Activated T-helper 17 cell treated with anti-CD3 and anti-CD28 coated beads, Interleukin-2, amount 50 U/mL, for 72 hours (primary cell): ENCODE measurements around the gene MLLT3. TPM values are rescaled to one million over a fixed set of nuclear protein-coding genes. Genes with fewer than 3 reads are reported as not detected.

ENCODE experiments used
- ATAC-seq: fragments of 150-1000 bp; cut with Tn5 transposase; replicated peaks from 2 replicates; pipeline ENCODE4 v1.10.0; 2021; ENCODE audit warnings: mild to moderate bottlenecking, moderate library complexity
- H3K27ac Mint-ChIP-seq: one replicate; pipeline ENCODE4 v1.8.0; 2022; ENCODE audit warnings: mixed read lengths
- H3K27me3 Mint-ChIP-seq: one replicate; pipeline ENCODE4 v1.8.0; 2022; ENCODE audit warnings: mixed read lengths
- H3K36me3 Mint-ChIP-seq: one replicate; pipeline ENCODE4 v1.8.0; 2022; ENCODE audit warnings: low read depth, mild to moderate bottlenecking, mixed read lengths
- H3K4me1 Mint-ChIP-seq: one replicate; pipeline ENCODE4 v1.8.0; 2022; ENCODE audit warnings: mixed read lengths
- H3K4me3 Mint-ChIP-seq: one replicate; pipeline ENCODE4 v1.8.0; 2022; ENCODE audit warnings: mild to moderate bottlenecking, mixed read lengths
- H3K9me3 Mint-ChIP-seq: one replicate; pipeline ENCODE4 v1.8.0; 2022; ENCODE audit warnings: mixed read lengths
- total RNA-seq, 2 donors: library from RNA; stranded (reverse); gene quantifications; one replicate each; pipeline ENCODE4 v1.2.3, GENCODE V29; 2022

MLLT3 gene
- total RNA-seq, 2 donors from 2014 or later, result 45.7 to 54.9 TPM

GRCh38 chr9:20395651-20396050 lies 226.6 kb downstream of the MLLT3 start:
- ATAC-seq, result no peak
- Mint-ChIP-seq H3K36me3 (peaks cover 6% of the 10 kb centered on the region), H3K9me3 (no peaks in the 10 kb centered on the region), H3K4me3 (no peak overlapping the region), H3K27ac (no peak overlapping the region), H3K4me1 (peaks cover 25% of the 10 kb centered on the region), H3K27me3 (no peaks in the 10 kb centered on the region)

GRCh38 chr9:20394969-20395368 lies 227.3 kb downstream of the MLLT3 start:
- ATAC-seq, result no peak
- Mint-ChIP-seq H3K9me3 (no peaks in the 10 kb centered on the region), H3K4me1 (peaks cover 25% of the 10 kb centered on the region), H3K27ac (no peak overlapping the region), H3K27me3 (no peaks in the 10 kb centered on the region), H3K36me3 (peaks cover 6% of the 10 kb centered on the region), H3K4me3 (no peak overlapping the region)

DNA sequence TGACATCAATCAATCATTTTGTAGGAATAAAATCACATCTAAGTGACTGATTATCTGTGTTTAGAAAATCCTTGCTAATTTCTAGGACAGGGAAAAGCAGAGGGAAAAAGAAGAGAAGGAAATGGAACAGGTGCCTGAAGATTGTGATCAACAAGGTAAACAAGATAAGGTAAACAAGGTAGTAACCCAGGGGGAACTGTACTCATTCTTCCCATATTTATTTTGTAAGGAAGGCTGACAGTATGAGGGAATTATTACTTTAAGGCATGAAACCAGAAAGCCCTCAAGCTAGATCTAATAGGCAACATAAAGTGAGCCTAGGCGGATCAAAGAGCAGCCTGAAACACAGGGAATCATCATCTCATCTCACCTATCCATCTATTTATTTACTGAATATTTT lies 231.1 kb downstream of the MLLT3 start:
- no peak overlapping the region for H3K4me3 Mint-ChIP-seq
- ATAC-seq, result no peak
- H3K4me1 Mint-ChIP-seq, result peaks cover 10% of the 10 kb centered on the region
- H3K36me3 Mint-ChIP-seq, result peaks cover 15% of the 10 kb centered on the region
- no peaks in the 10 kb centered on the region for H3K9me3 Mint-ChIP-seq
- no peak overlapping the region for H3K27ac Mint-ChIP-seq
- H3K27me3 Mint-ChIP-seq, result no peaks in the 10 kb centered on the region

DNA sequence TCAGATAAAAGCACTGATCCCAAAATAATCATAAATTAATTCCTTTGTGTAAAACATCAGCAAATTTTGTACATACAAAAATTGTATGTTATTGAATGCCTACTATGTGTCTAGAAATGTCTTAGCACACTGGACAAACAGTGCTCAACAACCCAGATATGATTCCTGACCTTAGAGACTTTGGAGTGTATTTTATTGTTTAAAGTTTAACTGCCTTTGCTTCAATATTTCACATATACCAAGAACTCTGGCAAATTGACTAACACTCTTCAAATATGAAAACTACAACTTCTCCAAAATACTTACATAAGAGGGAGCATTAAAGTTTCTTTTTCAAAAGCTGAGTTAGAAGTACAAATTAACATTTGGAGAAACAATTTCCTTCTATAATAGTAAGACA lies 231.9 kb downstream of the MLLT3 start:
- H3K4me1 Mint-ChIP-seq, result peaks cover 10% of the 10 kb centered on the region
- ATAC-seq, result no peak
- H3K27ac Mint-ChIP-seq, result no peak overlapping the region
- H3K36me3 Mint-ChIP-seq, result peaks cover 15% of the 10 kb centered on the region
- no peaks in the 10 kb centered on the region for H3K27me3 Mint-ChIP-seq
- no peak overlapping the region for H3K4me3 Mint-ChIP-seq
- H3K9me3 Mint-ChIP-seq, result no peaks in the 10 kb centered on the region

DNA sequence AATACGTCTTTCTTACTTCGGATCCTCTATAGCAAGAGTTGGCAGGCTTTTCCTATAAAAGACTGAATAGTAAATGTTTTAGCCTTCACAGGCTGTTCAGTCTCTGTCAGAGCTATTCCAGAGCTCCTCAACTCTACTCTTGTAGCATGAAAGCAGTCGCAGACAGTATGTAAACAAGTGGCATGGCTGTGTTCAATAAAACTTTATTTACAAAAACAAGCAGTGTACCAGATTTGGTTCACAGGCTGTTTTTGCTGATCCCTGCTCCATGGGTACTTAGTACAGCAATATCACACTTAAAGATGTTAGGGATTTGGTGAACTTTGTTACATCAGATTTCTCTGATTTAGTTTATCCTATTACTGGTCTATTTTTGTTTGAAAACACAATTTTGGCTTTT lies 235.2 kb downstream of the MLLT3 start:
- Mint-ChIP-seq H3K27ac (no peak overlapping the region), H3K36me3 (peaks cover 15% of the 10 kb centered on the region), H3K27me3 (no peaks in the 10 kb centered on the region), H3K4me1 (peaks cover 13% of the 10 kb centered on the region), H3K4me3 (no peak overlapping the region), H3K9me3 (no peaks in the 10 kb centered on the region)
- ATAC-seq, result no peak

- H3K4me1 Mint-ChIP-seq, result peaks cover 18% of the 10 kb centered on the region
- peaks cover 20% of the 10 kb centered on the region for H3K36me3 Mint-ChIP-seq
- H3K4me3 Mint-ChIP-seq, result no peak overlapping the region
- H3K27ac Mint-ChIP-seq, result no peak overlapping the region
- H3K9me3 Mint-ChIP-seq, result no peaks in the 10 kb centered on the region
- ATAC-seq, result no peak
- H3K27me3 Mint-ChIP-seq, result no peaks in the 10 kb centered on the region
Observed at GRCh38 chr9:20384642-20385041, 237.7 kb downstream of the MLLT3 start.

DNA sequence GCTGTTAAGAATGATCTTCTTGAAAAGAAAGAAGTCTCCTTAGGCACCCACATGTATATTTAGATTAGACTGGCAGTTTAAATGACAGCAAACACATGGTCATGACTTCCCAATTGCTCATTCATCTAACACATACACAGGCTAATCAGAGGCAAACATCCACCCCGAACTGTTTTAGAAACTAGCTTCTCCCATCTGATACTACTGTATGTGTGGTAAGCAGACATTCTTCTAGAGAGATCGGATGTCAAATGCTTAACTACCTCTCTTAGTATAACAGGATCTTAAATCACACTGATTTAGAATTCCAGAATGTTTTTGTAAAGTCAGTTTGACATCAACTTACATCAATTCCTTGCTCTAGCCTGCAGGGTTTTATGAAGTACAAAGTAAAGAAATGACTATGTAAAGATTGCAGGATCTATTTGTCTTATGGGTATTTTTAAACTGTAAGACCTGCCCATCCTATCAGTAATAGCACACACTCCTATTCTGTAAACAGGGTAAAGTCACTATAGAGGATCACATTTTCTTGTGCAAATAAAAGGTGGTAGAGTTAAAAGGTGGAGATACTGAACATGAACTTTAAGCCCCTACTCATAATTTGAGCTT lies 239.7 kb downstream of the MLLT3 start:
- Mint-ChIP-seq H3K27ac (no peak overlapping the region), H3K27me3 (no peaks in the 10 kb centered on the region), H3K9me3 (no peaks in the 10 kb centered on the region), H3K36me3 (peaks cover 18% of the 10 kb centered on the region), H3K4me1 (peaks cover 18% of the 10 kb centered on the region), H3K4me3 (no peak overlapping the region)
- ATAC-seq, result no peak

GRCh38 chr9:20380546-20380945 lies 241.8 kb downstream of the MLLT3 start:
- Mint-ChIP-seq H3K27me3 (no peaks in the 10 kb centered on the region), H3K27ac (no peak overlapping the region), H3K4me1 (peaks cover 24% of the 10 kb centered on the region), H3K4me3 (no peak overlapping the region), H3K36me3 (peaks cover 19% of the 10 kb centered on the region), H3K9me3 (no peaks in the 10 kb centered on the region)
- no peak for ATAC-seq

DNA sequence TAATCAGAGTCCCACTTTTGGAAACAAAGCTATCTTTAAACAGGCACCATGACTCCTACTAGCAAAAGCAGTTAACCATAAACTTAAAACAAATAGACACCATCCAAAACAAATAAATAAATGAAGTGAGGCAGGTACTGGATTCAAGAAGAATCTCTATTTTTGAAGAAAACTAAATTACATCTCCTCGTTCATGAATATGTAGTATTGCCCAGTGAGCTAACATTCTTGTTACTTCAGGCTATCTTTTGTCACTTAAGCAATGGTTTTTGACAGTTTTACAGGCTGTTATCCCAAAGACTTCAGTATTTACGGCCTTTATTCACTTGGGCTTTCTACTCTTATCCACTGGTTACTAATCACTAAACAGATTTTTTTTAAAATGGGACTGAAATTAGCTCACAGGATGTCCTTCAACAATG lies 242.5 kb downstream of the MLLT3 start:
- no peak overlapping the region for H3K27ac Mint-ChIP-seq
- H3K9me3 Mint-ChIP-seq, result no peaks in the 10 kb centered on the region
- H3K4me1 Mint-ChIP-seq, result peaks cover 27% of the 10 kb centered on the region
- no peak for ATAC-seq
- H3K4me3 Mint-ChIP-seq, result no peak overlapping the region
- H3K27me3 Mint-ChIP-seq, result no peaks in the 10 kb centered on the region
- peaks cover 19% of the 10 kb centered on the region for H3K36me3 Mint-ChIP-seq

DNA sequence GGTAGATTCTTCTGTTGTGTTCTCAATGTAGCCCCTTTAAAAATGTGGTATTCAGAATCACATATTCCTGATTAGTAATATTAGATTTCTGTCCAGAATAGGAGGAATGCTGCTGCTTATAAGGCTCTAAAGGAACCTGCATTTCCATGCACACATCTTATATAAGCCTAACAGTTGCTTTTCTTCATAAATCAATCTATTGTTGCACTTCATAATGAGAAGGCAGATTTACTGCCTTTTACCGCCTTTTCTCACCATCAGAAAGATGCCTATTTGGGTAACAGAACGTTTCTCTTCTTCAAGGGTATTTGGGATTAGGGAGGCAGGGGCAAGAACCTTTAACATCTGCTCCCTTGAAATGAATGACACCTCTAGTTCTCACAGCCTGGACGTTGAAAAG lies 243.4 kb downstream of the MLLT3 start:
- ATAC-seq, result no peak
- Mint-ChIP-seq H3K4me1 (peaks cover 28% of the 10 kb centered on the region), H3K27ac (no peak overlapping the region), H3K4me3 (no peak overlapping the region), H3K27me3 (no peaks in the 10 kb centered on the region), H3K36me3 (peaks cover 19% of the 10 kb centered on the region), H3K9me3 (no peaks in the 10 kb centered on the region)

- no peaks in the 10 kb centered on the region for H3K27me3 Mint-ChIP-seq
- no peak overlapping the region for H3K27ac Mint-ChIP-seq
- no peak for ATAC-seq
- H3K4me3 Mint-ChIP-seq, result no peak overlapping the region
- peaks cover 23% of the 10 kb centered on the region for H3K4me1 Mint-ChIP-seq
- H3K36me3 Mint-ChIP-seq, result peaks cover 19% of the 10 kb centered on the region
- no peaks in the 10 kb centered on the region for H3K9me3 Mint-ChIP-seq
Observed at GRCh38 chr9:20377790-20378189, 244.5 kb downstream of the MLLT3 start.

DNA sequence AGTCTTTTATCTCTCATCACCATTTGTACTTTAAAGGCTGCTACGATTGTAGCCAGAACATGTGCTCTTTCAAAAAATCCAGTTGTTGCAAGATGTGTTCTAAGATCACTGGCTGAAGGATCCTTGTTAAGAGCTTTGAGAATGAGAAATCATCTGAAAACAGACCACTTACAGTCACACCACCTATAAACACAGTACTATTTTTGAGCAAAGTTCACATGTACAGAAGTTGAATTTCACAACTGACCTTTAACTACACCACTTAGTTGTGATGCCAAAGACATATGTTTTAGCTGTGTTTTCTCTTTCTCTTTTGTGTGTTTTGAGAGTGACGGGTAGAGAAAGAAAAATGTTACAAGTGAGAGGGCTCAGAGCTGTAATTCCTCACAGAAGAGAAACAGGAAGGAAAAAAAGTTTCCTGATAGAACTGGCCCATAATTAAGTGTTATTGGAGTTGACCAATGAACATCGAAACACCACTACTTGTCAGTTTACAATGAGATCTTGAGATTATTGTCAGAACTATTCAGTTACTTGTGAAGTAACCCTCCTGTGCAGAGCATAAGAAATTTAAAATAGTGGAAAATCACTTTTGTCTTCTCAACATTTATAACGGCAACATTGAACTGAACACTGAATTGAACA lies 245.4 kb downstream of the MLLT3 start:
- no peaks in the 10 kb centered on the region for H3K9me3 Mint-ChIP-seq

GRCh38 chr9:20376042-20376441 lies 246.3 kb downstream of the MLLT3 start:
- Mint-ChIP-seq H3K4me1 (peaks cover 20% of the 10 kb centered on the region), H3K4me3 (no peak overlapping the region), H3K27ac (no peak overlapping the region), H3K27me3 (no peaks in the 10 kb centered on the region), H3K9me3 (no peaks in the 10 kb centered on the region), H3K36me3 (peaks cover 26% of the 10 kb centered on the region)
- no peak for ATAC-seq

More for the DNA sequence above, 245.4 kb downstream of the MLLT3 start:
- H3K4me1 Mint-ChIP-seq, result peaks cover 20% of the 10 kb centered on the region
- H3K4me3 Mint-ChIP-seq, result no peak overlapping the region
- H3K27me3 Mint-ChIP-seq, result no peaks in the 10 kb centered on the region
- peaks cover 21% of the 10 kb centered on the region for H3K36me3 Mint-ChIP-seq
- H3K27ac Mint-ChIP-seq, result no peak overlapping the region
- ATAC-seq, result no peak

GRCh38 chr9:20373263-20373662 lies 249.0 kb downstream of the MLLT3 start:
- Mint-ChIP-seq H3K9me3 (no peaks in the 10 kb centered on the region), H3K27ac (no peak overlapping the region), H3K27me3 (no peaks in the 10 kb centered on the region), H3K4me1 (peaks cover 21% of the 10 kb centered on the region), H3K4me3 (no peak overlapping the region), H3K36me3 (peaks cover 13% of the 10 kb centered on the region)
- no peak for ATAC-seq

- H3K36me3 Mint-ChIP-seq, result peaks cover 10% of the 10 kb centered on the region
- H3K27me3 Mint-ChIP-seq, result no peaks in the 10 kb centered on the region
- peaks cover 3% of the 10 kb centered on the region for H3K9me3 Mint-ChIP-seq
- ATAC-seq, result no peak
- H3K4me3 Mint-ChIP-seq, result no peak overlapping the region
- peaks cover 8% of the 10 kb centered on the region for H3K4me1 Mint-ChIP-seq
- no peak overlapping the region for H3K27ac Mint-ChIP-seq
Observed at GRCh38 chr9:20369391-20369790, 252.9 kb downstream of the MLLT3 start.
